CD4-positive, alpha-beta T cell treated with Interleukin-17A for 1 hour (primary cell): ENCODE measurements around the gene RAC2.

Experiments used
- DNase-seq: peaks from one replicate; pipeline ENCODE4 v3.0.0-alpha.2; 2020

The RAC2 gene

DNA sequence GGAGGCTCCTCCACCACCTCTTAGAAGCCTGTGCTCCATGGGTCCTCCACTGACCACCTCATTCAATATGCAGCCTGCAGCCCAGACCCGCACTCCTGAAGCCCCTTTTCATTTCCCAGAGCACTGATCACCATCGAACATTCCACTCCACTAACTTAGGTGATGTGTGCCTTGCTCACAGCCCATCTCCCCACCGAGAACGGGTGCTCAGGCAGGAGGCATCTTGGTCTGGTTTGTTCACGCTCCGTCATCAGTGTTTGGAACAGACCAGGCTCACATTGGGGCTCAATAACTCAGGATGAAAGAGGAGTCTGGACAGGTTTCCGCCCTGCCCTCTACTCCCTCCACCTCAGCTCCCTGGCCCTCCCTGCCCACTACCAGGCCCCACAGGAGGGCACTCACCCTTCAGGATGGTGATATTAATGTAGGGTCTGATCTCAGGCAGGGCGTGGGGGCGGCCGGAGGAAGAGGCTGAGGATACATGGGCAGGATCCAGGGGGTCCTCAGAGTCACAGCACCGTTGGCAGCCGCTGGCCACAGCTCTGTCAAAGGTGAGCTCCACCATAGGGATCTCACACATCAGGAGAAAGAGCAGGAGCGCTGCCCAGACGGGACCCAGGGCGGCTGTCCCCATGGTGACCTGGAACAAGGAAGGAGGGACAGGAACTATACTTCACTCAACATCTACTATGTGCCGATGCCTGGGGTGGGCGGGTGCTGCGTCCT lies 59.1 kb downstream of the RAC2 start:
- no peak for DNase-seq

DNA sequence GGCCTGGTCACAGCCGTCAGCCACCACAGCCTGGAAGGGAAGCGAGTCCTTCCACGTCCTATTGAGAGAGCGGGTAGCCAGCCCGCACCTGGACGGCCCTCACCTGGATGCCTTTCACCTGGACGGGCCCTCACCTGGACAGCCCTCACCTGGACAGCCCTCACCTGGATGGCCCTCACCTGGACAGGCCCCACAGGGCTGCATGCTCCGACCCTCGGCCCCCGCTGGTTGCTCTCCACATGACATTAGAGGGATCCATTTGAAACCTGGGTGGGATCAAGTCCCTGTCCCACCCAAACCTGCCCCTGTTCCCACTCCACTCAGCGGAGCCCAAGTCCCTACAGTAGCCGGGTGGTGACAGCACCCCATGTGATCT lies 59.7 kb downstream of the RAC2 start:
- DNase-seq, result no peak

DNA sequence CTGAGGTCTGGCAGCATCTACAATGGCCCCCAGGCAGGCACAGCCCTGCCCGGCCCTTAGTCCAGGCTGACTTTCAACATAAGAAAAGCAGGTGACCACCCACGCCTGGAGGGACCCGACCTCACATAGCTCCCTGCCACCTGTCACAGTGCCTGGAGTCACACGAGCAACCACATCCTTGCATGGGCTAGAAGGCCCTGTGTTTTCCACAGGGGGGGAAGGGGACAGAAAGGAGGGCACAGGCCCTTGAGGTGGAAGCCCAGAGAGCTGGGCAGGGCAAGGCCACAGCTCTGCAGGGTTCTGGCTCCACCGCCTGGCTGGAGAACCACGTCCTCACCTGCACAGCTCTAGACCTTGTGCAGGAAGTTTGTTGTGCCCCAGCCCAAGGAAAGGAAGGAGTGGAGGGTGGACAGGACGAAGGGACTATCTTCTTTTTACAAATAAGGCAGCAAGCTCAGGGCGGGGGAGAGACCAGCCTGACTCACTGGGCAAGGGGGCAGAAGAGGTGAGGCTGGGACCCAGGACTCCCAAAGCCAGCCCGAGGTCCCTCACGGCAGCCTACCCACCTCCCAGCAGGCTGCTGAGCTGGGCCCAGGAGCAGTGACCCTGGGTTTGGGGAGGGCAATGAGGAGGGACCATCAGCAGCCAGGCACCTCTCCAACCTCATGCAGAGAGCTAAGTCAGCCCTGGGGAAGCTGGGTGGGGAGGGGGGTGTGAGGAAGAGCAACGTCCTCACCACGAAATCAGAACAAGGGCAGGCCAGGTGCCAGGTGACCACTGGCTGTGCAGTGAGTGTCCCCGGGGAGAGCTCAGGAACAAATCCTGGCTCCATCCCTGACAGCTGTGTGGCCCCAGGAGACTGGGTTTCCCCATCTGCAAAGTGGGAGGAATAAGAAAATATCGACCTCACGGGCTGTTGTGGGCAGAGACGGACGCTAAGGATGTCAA lies 60.4 kb downstream of the RAC2 start:
- DNase-seq, result no peak

DNA sequence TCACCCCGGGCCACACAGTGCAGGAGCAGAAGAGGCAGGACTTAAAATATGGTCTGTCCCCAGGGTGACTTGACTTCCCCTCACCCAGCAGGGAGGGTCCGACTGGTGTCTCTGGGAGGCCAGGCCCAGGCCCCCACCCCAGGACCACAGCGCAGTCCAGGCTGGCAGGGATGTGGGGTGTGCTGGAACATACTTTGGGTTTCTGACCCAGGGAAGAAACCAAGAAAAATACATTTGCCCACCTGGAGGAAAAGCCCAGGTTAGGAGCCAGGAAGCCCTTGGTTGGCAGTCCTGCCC lies 61.2 kb downstream of the RAC2 start:
- no peak for DNase-seq

DNA sequence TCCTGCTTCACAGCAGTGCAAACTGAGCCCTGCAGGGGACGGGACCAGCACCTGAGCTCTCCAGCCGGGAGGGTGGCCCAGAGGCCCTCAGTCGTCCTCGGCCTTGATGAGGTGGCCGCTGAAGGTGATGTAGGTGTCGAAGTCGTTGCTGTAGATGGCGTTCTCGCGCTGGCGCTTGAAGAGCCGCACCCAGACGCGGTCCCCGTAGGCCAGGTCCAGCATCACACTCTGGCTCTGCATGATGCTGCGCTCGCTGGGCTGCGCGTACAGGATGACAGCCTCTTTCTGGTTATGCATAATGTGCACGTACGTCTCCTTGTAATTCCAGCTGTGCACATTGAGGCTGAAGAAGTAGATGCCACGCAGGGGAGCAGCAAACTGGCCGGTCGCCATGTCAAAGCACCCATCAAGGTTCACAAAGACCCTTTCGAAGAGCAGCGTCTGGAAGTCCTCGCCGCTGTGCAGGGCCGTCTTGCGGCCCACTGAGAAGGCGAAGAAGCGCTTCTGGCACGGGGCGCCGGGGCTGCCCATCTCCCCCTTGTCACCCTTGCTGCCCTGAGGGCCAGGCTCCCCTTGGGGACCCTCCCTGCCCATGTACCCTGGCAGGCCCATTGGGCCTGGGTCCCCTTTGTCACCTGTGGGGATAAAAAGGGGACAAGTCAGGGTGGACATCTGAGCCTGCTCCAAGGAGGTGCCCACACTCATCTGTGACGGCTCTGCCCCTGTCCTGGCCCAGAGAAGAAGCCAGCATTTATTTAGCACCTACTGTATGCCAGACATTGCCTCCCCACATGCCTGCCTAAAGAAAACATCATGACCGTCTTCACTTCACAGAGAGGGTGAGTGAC lies 61.7 kb downstream of the RAC2 start:
- no peak for DNase-seq

DNA sequence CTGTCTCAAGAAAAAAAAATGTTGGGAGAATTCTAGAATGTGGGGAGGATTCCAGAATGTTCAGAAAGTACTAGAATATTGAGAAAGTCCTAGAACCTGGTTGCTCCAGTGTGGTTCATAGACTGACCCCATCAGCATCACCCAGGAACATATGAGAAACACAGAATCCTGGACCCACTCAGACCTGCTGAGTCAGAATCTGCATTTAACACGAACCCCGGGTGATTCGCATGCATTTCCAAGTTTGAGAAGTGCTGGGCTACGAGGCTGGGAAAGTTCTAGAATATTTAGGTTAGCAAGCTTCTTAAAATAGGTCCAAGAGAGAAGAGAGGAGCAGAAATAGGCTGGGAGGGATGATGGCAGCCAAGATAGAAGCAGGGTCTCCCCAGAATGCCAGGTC lies 62.4 kb downstream of the RAC2 start:
- no peak for DNase-seq

DNA sequence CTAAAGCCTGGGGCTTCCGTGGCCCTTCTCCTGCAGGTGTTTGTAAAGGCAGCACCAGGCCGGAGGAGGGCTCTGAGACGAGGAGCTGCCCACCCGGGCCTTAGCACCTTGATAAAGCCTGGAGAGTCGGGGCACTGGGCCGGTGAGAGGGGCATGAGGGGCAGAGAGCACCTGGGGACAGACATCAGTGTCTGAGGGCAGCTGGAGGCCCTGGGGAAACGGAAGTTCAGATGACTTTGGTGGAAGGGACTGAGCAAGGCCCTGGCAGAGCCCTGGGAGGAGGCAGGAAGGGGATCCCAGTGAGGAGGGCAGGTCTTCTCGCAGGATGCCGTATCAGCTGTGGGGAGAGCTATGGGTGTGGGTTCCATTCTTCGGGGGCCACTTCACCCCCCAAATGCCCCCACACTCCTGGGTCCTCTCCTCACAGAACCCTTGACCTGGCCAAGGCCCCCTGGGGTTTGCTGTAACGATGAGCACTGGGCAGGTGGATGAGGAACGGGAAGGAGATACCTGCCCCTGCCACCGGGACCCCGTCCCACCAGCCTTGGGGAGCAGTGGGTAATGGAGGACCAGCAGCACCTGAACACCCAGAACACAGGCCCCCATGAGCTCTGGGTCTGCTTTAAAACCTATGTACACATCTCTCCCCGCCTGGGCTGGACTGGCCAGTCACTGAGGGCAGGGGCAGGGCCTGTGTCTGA lies 63.4 kb downstream of the RAC2 start:
- DNase-seq, result no peak

DNA sequence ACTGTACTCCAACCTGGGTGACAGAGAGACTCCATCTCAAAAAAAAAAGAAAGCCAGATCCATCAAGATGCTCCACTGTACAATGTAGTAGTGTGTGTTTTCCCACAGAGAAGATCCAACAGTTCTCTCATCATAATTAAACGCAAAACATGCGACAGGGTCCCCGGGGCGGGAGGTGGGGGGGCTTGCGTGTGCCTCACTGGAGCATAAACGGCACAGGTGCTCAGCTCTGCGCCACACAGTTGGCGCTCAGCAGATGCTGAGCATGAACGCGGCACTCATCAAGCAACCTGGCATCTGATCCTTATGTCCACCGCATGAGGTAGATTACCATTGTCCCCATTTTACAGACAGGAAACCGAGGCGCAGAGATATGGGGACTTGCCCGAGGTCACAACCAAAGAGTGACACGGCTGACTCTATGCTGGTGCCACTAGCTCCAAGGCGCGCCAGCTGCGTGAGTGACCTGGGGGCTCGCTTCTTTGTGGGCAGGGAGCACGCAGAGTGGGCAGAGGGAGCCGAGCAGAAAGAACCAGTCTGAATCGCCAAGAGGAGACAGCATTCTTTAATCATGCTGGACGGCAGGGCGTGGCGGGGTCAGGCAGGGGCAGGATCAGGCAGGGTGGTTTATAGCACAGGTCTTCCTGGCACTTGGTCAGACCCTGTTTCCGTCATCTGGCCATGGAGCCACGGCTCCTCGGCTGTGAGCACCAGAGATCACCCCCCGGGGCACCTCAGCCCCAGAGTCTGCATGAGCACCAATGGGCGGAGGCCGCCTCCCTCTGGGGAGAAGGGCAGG lies 64.2 kb downstream of the RAC2 start:
- DNase-seq, result no peak

DNA sequence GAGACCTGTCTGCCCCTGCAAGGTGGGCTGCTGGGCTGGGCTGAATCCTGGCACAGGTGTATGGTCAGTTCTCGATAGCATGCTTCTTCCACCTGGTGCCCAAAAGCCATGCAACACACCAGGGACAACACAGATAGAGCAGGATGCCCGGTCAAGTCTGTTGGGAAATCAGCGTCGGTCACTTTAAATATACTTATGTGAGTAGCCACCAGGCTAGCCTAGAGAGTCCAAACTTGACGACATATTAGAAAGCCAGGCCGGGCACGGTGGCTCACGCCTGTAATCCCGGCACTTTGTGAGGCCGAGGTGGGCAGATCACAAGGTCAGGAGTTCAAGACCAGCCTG lies 65.0 kb downstream of the RAC2 start:
- DNase-seq, result no peak

DNA sequence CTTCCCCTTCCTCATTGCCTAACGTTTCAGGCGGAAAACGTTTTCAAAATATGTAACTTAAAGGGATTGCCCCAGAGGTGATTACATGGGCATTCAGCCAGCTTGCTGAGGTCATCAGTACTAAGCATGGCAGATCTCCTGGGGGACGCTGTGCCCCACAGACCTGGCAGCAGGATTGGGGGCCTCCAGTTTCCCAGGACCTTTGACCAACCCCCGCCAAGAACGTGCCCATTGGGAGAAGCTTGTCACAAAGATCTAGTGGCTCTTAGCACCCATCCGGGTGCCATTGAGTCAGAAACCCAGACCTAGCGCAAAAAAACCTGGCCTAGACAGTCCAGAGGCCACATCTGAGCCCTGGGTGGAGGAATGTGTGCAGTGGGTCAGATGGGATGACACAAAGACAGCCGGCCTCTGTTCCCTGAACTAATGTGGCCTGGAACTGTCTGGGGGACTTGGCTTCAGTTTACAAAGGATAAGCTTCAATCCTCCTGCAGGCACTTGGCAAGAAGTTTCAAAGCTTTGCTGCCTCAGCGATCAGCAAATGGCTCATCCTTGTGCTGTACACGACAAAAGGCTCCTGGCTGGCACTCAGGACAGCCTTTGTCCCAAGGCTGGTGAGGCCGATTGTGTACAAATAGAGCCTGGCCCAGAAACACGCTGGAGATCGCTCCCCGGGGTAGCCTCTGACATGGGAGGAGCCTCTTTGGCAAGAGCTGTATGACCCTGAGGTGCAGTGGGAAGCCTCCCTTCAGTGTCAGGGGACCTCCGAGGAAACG lies 65.5 kb downstream of the RAC2 start:
- no peak for DNase-seq

DNA sequence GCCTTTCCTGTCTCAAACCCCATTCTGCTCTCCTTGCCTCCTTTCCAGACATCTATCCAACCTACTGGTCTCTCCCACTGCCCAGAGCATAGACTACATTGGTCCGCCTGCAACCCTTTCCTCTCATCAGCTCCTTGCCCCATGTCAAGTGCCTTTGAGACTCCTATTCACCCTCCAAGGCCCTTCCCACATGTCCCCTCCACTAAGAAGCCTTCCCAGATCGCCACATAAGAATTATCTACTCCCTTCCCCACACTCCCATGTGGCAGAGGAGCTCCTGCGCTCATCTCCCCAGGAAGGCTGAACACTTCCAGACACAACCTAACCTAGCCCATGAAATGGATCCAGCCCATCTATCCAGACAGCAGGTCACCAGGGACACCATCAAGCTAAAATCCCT lies 66.3 kb downstream of the RAC2 start:
- no peak for DNase-seq

DNA sequence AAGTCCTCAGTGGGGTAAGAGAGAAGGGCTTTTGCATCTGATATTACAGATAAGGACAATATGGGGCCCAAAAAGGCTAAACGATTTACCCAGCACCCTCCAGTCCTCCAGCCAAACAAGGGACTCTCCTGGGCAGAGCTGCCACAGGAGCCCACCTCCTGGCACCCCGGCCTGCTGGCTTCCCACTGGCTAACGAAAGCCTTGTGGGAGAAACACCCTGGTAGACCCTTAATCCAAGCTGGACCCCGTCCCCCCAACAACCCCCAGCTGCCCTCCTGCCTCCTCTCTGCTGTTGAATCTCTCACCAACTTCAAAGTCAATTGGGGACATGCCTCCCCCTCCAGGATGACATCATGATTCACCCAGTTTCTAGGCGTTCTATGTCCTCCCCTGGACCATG lies 66.8 kb downstream of the RAC2 start:
- no peak for DNase-seq

DNA sequence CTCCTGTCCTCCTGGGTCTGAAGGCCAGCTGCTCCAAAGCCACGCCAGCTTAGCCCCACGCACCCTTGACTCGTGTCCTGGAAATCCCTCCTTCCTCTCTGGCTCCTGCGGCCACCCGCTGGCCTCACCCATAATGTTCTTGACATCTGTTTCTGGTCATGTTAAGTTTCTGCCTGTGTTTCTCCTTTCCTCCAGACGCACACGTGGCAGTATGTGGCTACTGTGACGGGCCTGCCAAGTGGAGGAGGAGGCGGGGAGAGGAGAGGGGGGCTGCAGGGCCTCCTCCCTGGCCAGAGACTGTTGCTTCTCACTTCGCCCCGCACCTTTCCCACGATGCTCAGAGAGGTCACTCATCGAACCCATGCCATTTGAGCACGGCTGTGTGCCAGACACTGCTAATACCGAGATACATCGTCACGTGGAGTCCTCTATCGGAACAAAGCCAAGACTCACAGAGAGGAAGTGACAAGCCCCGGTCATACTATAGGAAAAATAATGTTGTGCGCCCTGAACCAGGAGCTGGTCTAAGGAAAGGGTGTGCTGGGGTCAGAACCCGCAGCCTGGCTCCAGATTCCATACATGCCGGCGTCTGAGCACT lies 67.5 kb downstream of the RAC2 start:
- no peak for DNase-seq

DNA sequence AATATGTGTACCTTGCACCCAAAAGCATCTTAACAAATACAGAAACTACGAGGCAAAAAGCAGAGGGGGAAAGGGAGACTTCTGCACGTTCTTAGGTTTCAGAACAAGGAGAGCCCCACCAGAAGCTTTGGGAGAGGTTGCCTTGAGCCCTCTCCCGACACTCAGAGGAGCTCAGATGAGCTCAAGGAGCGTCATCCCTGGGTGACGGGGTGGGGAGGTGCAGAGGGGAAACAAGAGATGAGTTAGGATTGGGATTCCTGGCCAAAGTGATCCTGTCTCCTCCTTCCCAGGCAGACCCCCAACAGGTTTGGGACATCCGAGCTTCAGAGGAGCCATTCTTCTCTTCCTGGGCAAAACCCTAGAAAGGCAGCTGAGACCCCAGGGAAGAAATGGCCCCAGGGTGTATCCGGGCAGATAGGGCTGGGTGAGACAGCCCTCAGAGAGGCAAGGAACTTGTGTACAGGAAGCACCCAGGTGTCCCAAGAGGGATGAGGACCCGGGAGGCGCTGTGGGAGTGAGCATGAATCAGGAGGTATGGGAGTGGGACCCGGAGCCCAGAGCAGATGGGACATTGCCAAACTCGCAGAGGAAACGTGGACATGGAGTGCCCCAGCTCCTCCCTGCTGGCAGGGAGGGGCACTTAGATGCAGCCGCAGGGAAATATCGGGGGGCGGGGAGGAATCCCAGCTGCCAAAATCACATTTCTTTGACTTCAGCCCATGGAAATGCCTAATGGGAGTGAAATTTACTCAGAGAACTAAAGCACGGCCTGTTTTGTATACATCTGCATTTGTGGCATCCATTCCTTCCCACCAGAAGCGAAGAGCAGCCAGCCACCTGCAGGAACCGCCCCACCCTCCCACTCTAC lies 68.4 kb downstream of the RAC2 start:
- DNase-seq, result no peak
